ENCODE measurements around the gene DGUOK.

GRCh38 chr2:73968357-73968937 lies 41.8 kb downstream of the DGUOK start:
- TF ChIP-seq, protein P1, sequence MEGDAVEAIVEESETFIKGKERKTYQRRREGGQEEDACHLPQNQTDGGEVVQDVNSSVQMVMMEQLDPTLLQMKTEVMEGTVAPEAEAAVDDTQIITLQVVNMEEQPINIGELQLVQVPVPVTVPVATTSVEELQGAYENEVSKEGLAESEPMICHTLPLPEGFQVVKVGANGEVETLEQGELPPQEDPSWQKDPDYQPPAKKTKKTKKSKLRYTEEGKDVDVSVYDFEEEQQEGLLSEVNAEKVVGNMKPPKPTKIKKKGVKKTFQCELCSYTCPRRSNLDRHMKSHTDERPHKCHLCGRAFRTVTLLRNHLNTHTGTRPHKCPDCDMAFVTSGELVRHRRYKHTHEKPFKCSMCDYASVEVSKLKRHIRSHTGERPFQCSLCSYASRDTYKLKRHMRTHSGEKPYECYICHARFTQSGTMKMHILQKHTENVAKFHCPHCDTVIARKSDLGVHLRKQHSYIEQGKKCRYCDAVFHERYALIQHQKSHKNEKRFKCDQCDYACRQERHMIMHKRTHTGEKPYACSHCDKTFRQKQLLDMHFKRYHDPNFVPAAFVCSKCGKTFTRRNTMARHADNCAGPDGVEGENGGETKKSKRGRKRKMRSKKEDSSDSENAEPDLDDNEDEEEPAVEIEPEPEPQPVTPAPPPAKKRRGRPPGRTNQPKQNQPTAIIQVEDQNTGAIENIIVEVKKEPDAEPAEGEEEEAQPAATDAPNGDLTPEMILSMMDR (IDR thresholded peaks at IDR 0.05), result no peak
- TF ChIP-seq, protein P2, sequence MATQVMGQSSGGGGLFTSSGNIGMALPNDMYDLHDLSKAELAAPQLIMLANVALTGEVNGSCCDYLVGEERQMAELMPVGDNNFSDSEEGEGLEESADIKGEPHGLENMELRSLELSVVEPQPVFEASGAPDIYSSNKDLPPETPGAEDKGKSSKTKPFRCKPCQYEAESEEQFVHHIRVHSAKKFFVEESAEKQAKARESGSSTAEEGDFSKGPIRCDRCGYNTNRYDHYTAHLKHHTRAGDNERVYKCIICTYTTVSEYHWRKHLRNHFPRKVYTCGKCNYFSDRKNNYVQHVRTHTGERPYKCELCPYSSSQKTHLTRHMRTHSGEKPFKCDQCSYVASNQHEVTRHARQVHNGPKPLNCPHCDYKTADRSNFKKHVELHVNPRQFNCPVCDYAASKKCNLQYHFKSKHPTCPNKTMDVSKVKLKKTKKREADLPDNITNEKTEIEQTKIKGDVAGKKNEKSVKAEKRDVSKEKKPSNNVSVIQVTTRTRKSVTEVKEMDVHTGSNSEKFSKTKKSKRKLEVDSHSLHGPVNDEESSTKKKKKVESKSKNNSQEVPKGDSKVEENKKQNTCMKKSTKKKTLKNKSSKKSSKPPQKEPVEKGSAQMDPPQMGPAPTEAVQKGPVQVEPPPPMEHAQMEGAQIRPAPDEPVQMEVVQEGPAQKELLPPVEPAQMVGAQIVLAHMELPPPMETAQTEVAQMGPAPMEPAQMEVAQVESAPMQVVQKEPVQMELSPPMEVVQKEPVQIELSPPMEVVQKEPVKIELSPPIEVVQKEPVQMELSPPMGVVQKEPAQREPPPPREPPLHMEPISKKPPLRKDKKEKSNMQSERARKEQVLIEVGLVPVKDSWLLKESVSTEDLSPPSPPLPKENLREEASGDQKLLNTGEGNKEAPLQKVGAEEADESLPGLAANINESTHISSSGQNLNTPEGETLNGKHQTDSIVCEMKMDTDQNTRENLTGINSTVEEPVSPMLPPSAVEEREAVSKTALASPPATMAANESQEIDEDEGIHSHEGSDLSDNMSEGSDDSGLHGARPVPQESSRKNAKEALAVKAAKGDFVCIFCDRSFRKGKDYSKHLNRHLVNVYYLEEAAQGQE (IDR thresholded peaks at IDR 0.05; ENCODE audit: insufficient read depth in 1 of 2, low read depth in 2 of 2, low read length in 1 of 2), result no peak
- no peak for TF ChIP-seq SIN3A (IDR thresholded peaks at IDR 0.05; ENCODE audit: borderline replicate concordance, insufficient read depth, low read depth, low read length)
